ENCODE results near the gene IFITM5. TPM values are rescaled to one million over a fixed set of nuclear protein-coding genes. Genes with fewer than 3 reads are reported as not detected.

The IFITM5 gene
- total RNA-seq, 4 donors from 2014 or later = not detected

- 78 to 80% methylated on average over 4 of the region's 4 CpGs for WGBS, 2 donors
These were observed 17.2 kb downstream of the IFITM5 start for GRCh38 chr11:282171-282570.

DNA sequence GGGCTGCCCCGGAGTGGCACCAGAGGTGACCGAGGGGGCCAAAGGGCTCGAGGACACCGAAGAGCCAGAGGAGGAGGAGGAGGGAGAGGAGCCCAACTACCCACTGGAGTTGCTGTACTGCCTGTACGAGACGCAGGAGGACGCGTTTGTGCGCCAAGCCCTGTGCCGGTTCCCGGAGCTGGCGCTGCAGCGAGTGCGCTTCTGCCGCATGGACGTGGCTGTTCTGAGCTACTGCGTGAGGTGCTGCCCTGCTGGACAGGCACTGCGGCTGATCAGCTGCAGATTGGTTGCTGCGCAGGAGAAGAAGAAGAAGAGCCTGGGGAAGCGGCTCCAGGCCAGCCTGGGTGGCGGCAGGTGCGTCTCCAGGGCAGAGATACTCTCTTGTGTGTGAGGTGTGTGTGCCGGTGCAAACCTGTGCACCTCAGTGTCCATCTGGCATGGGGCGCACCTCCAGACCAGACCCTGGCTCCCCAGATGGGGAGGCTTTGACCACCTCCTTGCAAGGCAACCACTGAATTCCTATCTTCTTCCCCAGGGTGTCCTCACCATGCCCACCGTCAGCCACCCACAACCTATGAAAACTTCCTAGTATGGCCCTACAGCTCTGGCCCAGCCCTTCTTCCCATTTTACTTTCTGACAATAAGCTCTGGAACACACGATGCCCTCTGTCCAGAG, 17.7 kb downstream of the IFITM5 start:
- no peak overlapping the region for H3K4me3 ChIP-seq (ENCODE audit: low read depth, poor library complexity, severe bottlenecking)

More at GRCh38 chr11:282171-282570, 17.2 kb downstream of the IFITM5 start:
- TF ChIP-seq CTCF (IDR thresholded peaks at IDR 0.05) (no peak), POLR2A (IDR thresholded peaks at IDR 0.05) (no peak)
- peak in 1 of 2 donors; percentile 81 for DNase-seq (ENCODE audit: low spot score in 2 of 2)
- H3K4me3 ChIP-seq (ENCODE audit: low read depth, poor library complexity, severe bottlenecking) = no peak overlapping the region
- intact Hi-C loops (cut with DNase I; ENCODE audit: low total_unique reads) = no loop called here

GRCh38 chr11:280706-281485, 18.4 kb downstream of the IFITM5 start:
- WGBS, 2 donors = 6 to 11% methylated on average over 22 to 36 of the region's 79 CpGs
- TF ChIP-seq POLR2A (IDR thresholded peaks at IDR 0.05) (no peak), CTCF (IDR thresholded peaks at IDR 0.05) (no peak)
- H3K4me3 ChIP-seq (ENCODE audit: low read depth, poor library complexity, severe bottlenecking) = no peak overlapping the region
- DNase-seq (ENCODE audit: low spot score in 2 of 2) = peak in 1 of 2 donors; percentile 81
- intact Hi-C loops (cut with DNase I; ENCODE audit: low total_unique reads) = no loop called here

More for the DNA sequence above, 17.7 kb downstream of the IFITM5 start:
- intact Hi-C loops (cut with DNase I; ENCODE audit: low total_unique reads) = no loop called here
- 36 to 43% methylated on average over 18 to 26 of the region's 26 CpGs for WGBS, 2 donors
- TF ChIP-seq POLR2A (IDR thresholded peaks at IDR 0.05) (no peak), CTCF (IDR thresholded peaks at IDR 0.05) (no peak)
- peak in 1 of 2 donors; percentile 82 for DNase-seq (ENCODE audit: low spot score in 2 of 2)

DNA sequence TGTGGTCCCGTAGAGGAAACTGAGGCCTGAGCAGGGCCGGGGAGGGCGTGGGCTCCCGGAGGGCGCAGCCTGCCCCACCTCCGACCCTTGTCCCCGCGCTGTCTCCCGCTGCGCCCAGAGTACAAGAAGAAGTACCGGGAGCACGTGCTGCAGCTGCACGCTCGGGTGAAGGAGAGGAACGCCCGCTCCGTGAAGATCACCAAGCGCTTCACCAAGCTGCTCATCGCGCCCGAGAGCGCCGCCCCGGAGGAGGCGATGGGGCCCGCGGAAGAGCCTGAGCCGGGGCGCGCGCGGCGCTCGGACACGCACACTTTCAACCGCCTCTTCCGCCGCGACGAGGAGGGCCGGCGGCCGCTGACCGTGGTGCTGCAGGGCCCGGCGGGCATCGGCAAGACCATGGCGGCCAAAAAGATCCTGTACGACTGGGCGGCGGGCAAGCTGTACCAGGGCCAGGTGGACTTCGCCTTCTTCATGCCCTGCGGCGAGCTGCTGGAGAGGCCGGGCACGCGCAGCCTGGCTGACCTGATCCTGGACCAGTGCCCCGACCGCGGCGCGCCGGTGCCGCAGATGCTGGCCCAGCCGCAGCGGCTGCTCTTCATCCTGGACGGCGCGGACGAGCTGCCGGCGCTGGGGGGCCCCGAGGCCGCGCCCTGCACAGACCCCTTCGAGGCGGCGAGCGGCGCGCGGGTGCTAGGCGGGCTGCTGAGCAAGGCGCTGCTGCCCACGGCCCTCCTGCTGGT, 19.2 kb downstream of the IFITM5 start:
- no peak for TF ChIP-seq CTCF (IDR thresholded peaks at IDR 0.05)
- no peak for TF ChIP-seq POLR2A (IDR thresholded peaks at IDR 0.05)
- H3K4me3 ChIP-seq (ENCODE audit: low read depth, poor library complexity, severe bottlenecking) = no peak overlapping the region
- intact Hi-C loops (cut with DNase I; ENCODE audit: low total_unique reads) = no loop called here
- DNase-seq (ENCODE audit: low spot score in 2 of 2) = peak in 1 of 2 donors; percentile 84
- 1% methylated on average over 39 to 43 of the region's 85 CpGs for WGBS, 2 donors

GRCh38 chr11:279040-279965, 20.0 kb downstream of the IFITM5 start:
- 13 to 35% methylated on average over 7 to 92 of the region's 97 CpGs for WGBS, 2 donors
- intact Hi-C loops (cut with DNase I; ENCODE audit: low total_unique reads) = no loop called here

More at GRCh38 chr11:279040-279965, 20.0 kb downstream of the IFITM5 start:
- peak in 1 of 2 donors; percentile 85 for DNase-seq (ENCODE audit: low spot score in 2 of 2)
- H3K4me3 ChIP-seq (ENCODE audit: low read depth, poor library complexity, severe bottlenecking) = no peak overlapping the region
- no peak for TF ChIP-seq POLR2A (IDR thresholded peaks at IDR 0.05)
- no peak for TF ChIP-seq CTCF (IDR thresholded peaks at IDR 0.05)

Data from lower leg skin (tissue), 4 donors.